Caco-2 (cell line): ENCODE data around the gene ICAM3. TPM values are rescaled to one million over a fixed set of nuclear protein-coding genes. Genes with fewer than 3 reads are reported as not detected.

Experiments used
- BruUV-seq: library from RNA; stranded (reverse); fragments of 400-500 nt; replicated peaks from 2 replicates; lab custom pipeline; 2021; lab: Mats Ljungman, UMichigan
- CTCF ChIA-PET: fragments of 300-600 bp; sonication (Branson Sonifier 250); formaldehyde crosslinking; loops from one replicate; lab custom pipeline; 2022; ENCODE audit warnings: antibody characterized with exemption; lab: Charles Lee
- POLR2A ChIA-PET: fragments of 300-600 bp; sonication (Branson Sonifier 250); formaldehyde crosslinking; loops from one replicate; lab custom pipeline; 2022; ENCODE audit warnings: antibody characterized with exemption; lab: Charles Lee
- DNase-seq, 2 experiments: peaks; one replicate each; pipeline versions ENCODE4 v3.0.0 to v3.0.0-alpha.2; 2020 to 2022
- H3K27me3 ChIP-seq: replicated peaks from 2 replicates; pipeline ENCODE4 v1.6.0; 2011; ENCODE audit warnings: low read length; ENCODE audit not compliant: control insufficient read depth, insufficient read depth
- H3K36me3 ChIP-seq: 2 replicates; pipeline ENCODE4 v1.5.1; 2011; ENCODE audit warnings: low read length; ENCODE audit not compliant: control insufficient read depth, insufficient read depth
- H3K4me1 ChIP-seq: fragments of 250-450 bp; sonication (Bioruptor Pico); 2 replicates; pipeline ENCODE4 v1.5.1; 2020; ENCODE audit warnings: mild to moderate bottlenecking
- H3K4me3 ChIP-seq: 2 replicates; pipeline ENCODE4 v1.5.1; 2011; ENCODE audit warnings: low read depth, mild to moderate bottlenecking, control low read depth, low read length
- H3K9me3 ChIP-seq: fragments of 250-450 bp; sonication (Bioruptor Pico); 2 replicates; pipeline ENCODE4 v1.5.1; 2020; ENCODE audit warnings: mild to moderate bottlenecking, moderate library complexity
- H3K27ac Mint-ChIP-seq: one replicate; pipeline ENCODE4 v1.8.0; 2022; ENCODE audit warnings: mixed read lengths; ENCODE audit not compliant: unreplicated experiment
- H3K27me3 Mint-ChIP-seq: one replicate; pipeline ENCODE4 v1.8.0; 2022; ENCODE audit warnings: mixed read lengths; ENCODE audit not compliant: insufficient read depth, unreplicated experiment
- H3K36me3 Mint-ChIP-seq: one replicate; pipeline ENCODE4 v1.8.0; 2022; ENCODE audit warnings: mild to moderate bottlenecking, mixed read lengths; ENCODE audit not compliant: insufficient read depth, unreplicated experiment
- H3K4me1 Mint-ChIP-seq: one replicate; pipeline ENCODE4 v1.8.0; 2022; ENCODE audit warnings: low read depth, mixed read lengths; ENCODE audit not compliant: unreplicated experiment
- H3K4me3 Mint-ChIP-seq: one replicate; pipeline ENCODE4 v1.8.0; 2022; ENCODE audit warnings: mild to moderate bottlenecking, moderate library complexity, mixed read lengths; ENCODE audit not compliant: unreplicated experiment
- H3K9me3 Mint-ChIP-seq: one replicate; pipeline ENCODE4 v1.8.0; 2022; ENCODE audit warnings: mixed read lengths; ENCODE audit not compliant: unreplicated experiment
- intact Hi-C: fragments of 100-400 bp; cut with micrococcal nuclease; formaldehyde crosslinking; loops from one replicate; pipeline ENCODE4 v1.10.0; 2022; ENCODE audit not compliant: unreplicated experiment
- total RNA-seq: library from RNA; stranded (reverse); gene quantifications from 2 replicates; pipeline ENCODE4 v1.2.3, GENCODE V29; 2022
- TF ChIP-seq, protein P1 (sequence below), 2 experiments: fragments of 200-600 bp in 1 of 2; IDR thresholded peaks; 1 replicate in 1 of 2; 2 replicates in 1 of 2; pipeline versions ENCODE4 v1.5.1 to v1.8.0; 2011 to 2022; ENCODE audit warnings: antibody characterized with exemption in 1 of 2, control low read depth in 1 of 2, inconsistent platforms in 1 of 2, low read depth in 1 of 2, low read length in 1 of 2, mild to moderate bottlenecking in 1 of 2, moderate library complexity in 1 of 2; ENCODE audit not compliant: insufficient read depth in 1 of 2, severe bottlenecking in 1 of 2, unreplicated experiment in 1 of 2

ICAM3 gene
- total RNA-seq, 1 experiment from 2014 or later = 9.8 TPM

DNA sequence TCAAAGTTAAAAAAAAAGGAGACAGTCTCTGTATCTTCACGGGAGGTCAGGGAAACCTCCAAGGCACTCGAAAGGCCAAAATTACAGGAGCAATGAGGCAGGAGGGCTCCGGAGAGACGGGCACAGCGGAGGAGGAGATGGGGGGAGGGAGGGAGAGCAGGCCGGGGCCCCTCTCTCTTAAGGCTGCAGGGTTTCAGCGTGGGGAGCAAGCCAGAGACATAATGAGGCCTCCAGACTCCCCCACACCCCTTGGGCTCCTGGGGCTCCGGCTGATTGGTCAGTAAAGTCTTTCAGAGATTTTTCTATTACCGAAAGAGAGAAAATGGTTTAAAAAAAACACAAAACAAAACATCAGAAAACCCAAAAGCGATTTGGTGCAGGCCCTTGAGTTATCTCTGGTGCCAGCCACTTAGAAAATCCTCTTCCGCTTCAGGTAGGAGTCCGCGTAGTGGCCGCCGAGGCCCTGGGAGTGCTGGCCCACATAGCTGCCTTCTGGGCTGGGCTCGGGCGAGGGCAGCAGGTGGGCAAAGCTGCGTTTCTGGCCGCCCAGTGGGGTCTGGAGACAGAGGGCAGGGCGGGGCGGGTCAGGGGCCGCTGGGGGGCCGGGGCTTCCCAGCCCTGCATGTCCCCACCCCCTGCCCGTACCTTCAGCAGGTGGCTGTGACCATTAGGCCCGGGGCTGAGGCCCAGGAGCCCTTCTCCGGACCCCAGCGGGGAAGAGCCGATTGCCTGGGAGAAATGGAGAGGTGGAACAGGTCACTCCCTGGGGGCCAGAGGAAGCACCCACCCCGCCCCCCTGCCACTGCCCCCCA, 22.2 kb downstream of the ICAM3 start:
- BruUV-seq = no TSS peak
- ChIA-PET CTCF (interaction anchor here (0.6 to 2.3 kb wide), 2 partner anchors 58 to 471 kb away, joined by 6 to 13 read pairs; no protein-coding TSS in a partner anchor), POLR2A (no interaction called here)
- Mint-ChIP-seq H3K27me3 (no peaks in the 10 kb centered on the region), H3K36me3 (peaks cover 55% of the 10 kb centered on the region), H3K9me3 (no peaks in the 10 kb centered on the region), H3K27ac (peak overlapping the region; percentile 91), H3K4me3 (no peak overlapping the region), H3K4me1 (peaks cover 17% of the 10 kb centered on the region)
- H3K36me3 ChIP-seq = no peaks in the 10 kb centered on the region; the same call in none of the 2 replicates
- DNase-seq = no peak
- no peak overlapping the region for H3K4me3 ChIP-seq
- peaks cover 12% of the 10 kb centered on the region; the same call in 1 of the 2 replicates for H3K4me1 ChIP-seq
- H3K27me3 ChIP-seq = no peaks in the 10 kb centered on the region
- intact Hi-C loops = no loop called here
- TF ChIP-seq, protein P1, sequence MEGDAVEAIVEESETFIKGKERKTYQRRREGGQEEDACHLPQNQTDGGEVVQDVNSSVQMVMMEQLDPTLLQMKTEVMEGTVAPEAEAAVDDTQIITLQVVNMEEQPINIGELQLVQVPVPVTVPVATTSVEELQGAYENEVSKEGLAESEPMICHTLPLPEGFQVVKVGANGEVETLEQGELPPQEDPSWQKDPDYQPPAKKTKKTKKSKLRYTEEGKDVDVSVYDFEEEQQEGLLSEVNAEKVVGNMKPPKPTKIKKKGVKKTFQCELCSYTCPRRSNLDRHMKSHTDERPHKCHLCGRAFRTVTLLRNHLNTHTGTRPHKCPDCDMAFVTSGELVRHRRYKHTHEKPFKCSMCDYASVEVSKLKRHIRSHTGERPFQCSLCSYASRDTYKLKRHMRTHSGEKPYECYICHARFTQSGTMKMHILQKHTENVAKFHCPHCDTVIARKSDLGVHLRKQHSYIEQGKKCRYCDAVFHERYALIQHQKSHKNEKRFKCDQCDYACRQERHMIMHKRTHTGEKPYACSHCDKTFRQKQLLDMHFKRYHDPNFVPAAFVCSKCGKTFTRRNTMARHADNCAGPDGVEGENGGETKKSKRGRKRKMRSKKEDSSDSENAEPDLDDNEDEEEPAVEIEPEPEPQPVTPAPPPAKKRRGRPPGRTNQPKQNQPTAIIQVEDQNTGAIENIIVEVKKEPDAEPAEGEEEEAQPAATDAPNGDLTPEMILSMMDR (IDR thresholded peaks at IDR 0.05; ENCODE audit: insufficient read depth in 1 of 2, low read depth in 1 of 2, low read length in 1 of 2, severe bottlenecking in 1 of 2, unreplicated experiment in 1 of 2) = no peak
- no peaks in the 10 kb centered on the region for H3K9me3 ChIP-seq

DNA sequence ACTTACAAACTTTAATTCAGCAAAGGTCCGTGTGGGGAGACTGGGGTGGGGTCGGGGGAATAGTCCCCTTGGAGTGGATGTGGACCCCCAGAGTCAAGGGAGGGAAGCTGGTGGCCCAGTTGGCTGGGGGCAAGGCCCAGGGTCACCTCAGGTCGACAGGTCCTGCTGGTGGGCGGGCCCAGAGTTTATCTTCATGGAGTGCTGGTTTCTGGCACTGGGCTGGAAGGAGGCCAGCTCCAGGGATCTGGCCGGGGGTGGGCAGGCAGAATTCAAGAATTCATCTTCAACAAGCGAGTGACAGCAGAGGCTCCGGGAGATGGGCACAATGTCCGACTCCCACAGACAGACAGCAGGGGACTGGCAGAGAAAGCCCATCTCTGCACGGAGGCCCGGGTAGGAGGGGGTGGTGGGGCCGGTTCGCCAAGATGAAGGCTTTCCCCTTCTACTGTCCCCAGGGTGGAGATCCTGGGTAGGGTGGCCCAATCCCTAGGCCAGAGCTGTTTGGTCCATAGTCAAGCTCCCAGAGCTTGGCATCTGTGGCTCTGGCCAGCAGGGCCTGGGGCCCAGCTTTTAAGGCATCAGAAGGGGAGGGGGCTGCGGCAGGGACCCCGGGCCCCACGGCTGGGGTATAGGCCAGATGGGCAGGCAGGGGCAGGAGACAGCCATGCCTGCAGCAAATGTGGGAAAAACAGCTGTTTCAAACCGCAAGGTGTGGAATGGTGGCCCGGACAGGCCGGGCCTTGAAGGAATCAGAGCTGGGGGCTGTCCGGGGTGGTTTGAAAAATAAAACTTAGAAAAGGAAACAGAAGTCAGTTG, 23.0 kb downstream of the ICAM3 start:
- TF ChIP-seq, protein P1 (IDR thresholded peaks at IDR 0.05; ENCODE audit: insufficient read depth in 1 of 2, low read depth in 1 of 2, low read length in 1 of 2, severe bottlenecking in 1 of 2, unreplicated experiment in 1 of 2) = no peak
- POLR2A ChIA-PET = no interaction called here
- H3K27ac Mint-ChIP-seq = peak overlapping the region; percentile 91
- no peaks in the 10 kb centered on the region for H3K9me3 Mint-ChIP-seq
- H3K27me3 ChIP-seq = no peaks in the 10 kb centered on the region
- no peaks in the 10 kb centered on the region for H3K27me3 Mint-ChIP-seq
- TSS peak; percentile 12 for BruUV-seq
- peak overlapping the region; percentile 99 for H3K4me3 Mint-ChIP-seq
- DNase-seq = peak in 1 of 2 experiments; percentile 19
- CTCF ChIA-PET = interaction anchor here (0.9 to 2.3 kb wide), 2 partner anchors 25 to 58 kb away, joined by 3 to 6 read pairs; no protein-coding TSS in a partner anchor
- H3K9me3 ChIP-seq = no peaks in the 10 kb centered on the region
- no peaks in the 10 kb centered on the region; the same call in 1 of the 2 replicates for H3K36me3 ChIP-seq
- no peak overlapping the region; the same call in 1 of the 2 replicates for H3K4me3 ChIP-seq
- H3K36me3 Mint-ChIP-seq = peaks cover 48% of the 10 kb centered on the region
- peaks cover 17% of the 10 kb centered on the region for H3K4me1 Mint-ChIP-seq
- peaks cover 12% of the 10 kb centered on the region; the same call in 1 of the 2 replicates for H3K4me1 ChIP-seq
- intact Hi-C loops = no loop called here
